Adrenal gland (tissue), 5 donors: Measurements from ENCODE around the gene FRK.

Experiments used
- CTCF ChIP-seq, 6 experiments: fragments of 450-650 bp in 4 of 6; fragments of 200-600 bp in 2 of 6; sonication (generic) in 1 of 6; IDR thresholded peaks; 1 replicate in 5 of 6; 2 replicates in 1 of 6; pipeline versions ENCODE4 v1.5.1 to v1.8.0; 2016 to 2021; ENCODE audit warnings: antibody characterized with exemption in 6 of 6, mild to moderate bottlenecking in 2 of 6, moderate library complexity in 1 of 6
- POLR2A ChIP-seq, 2 donors: fragments of 450-650 bp; IDR thresholded peaks; one replicate each; pipeline ENCODE4 v1.6.1; 2017; ENCODE audit warnings: antibody characterized with exemption in 2 of 2, mild to moderate bottlenecking in 2 of 2, moderate library complexity in 1 of 2
- donor health status: DM: no; HTN: no; CAD: no.

- TF ChIP-seq CTCF (IDR thresholded peaks at IDR 0.05) = no peak
- TF ChIP-seq POLR2A (IDR thresholded peaks at IDR 0.05) = no peak
Observed at GRCh38 chr6:115909923-115910546, 150.7 kb downstream of the FRK start.
